Activated CD4-positive, CD25-positive, alpha-beta regulatory T cell treated with anti-CD3 and anti-CD28 coated beads, Interleukin-2, amount 50 U/mL, for 72 hours (primary cell): ENCODE measurements around the gene ACP1.

Experiments used
- DNase-seq: peaks from one replicate; pipeline ENCODE4 v3.0.0; 2021

Gene ACP1

GRCh38 chr2:282371-283263 lies 17.9 kb downstream of the ACP1 start:
- no peak for DNase-seq

- no peak for DNase-seq
Measured at GRCh38 chr2:283996-284794, 19.4 kb downstream of the ACP1 start.

- DNase-seq: no peak
Measured at GRCh38 chr2:284896-285492, 20.2 kb downstream of the ACP1 start.

GRCh38 chr2:285531-285930 lies 20.8 kb downstream of the ACP1 start:
- DNase-seq: no peak

- no peak for DNase-seq
Measured at GRCh38 chr2:286035-286434, 21.3 kb downstream of the ACP1 start.

- DNase-seq: no peak
Measured at GRCh38 chr2:286774-287392, 22.1 kb downstream of the ACP1 start.

GRCh38 chr2:287471-287885 lies 22.7 kb downstream of the ACP1 start:
- no peak for DNase-seq

GRCh38 chr2:287911-288757 lies 23.4 kb downstream of the ACP1 start, which contains the start of gene ALKAL2:
Gene ALKAL2 (minus strand): TSS chr2:288091. CDS start chr2:287835, 256 bp downstream.
- DNase-seq: no peak

GRCh38 chr2:288758-289361 lies 24.1 kb downstream of the ACP1 start:
- no peak for DNase-seq

GRCh38 chr2:289362-290089 lies 24.8 kb downstream of the ACP1 start:
- no peak for DNase-seq

- DNase-seq: no peak
Measured at GRCh38 chr2:290090-290722, 25.5 kb downstream of the ACP1 start.

GRCh38 chr2:295090-295489 lies 30.3 kb downstream of the ACP1 start:
- DNase-seq: no peak

- no peak for DNase-seq
Measured at GRCh38 chr2:296354-296753, 31.6 kb downstream of the ACP1 start.

GRCh38 chr2:305366-305765 lies 40.6 kb downstream of the ACP1 start:
- no peak for DNase-seq

GRCh38 chr2:309148-309953 lies 44.6 kb downstream of the ACP1 start:
- no peak for DNase-seq

GRCh38 chr2:309954-310510 lies 45.3 kb downstream of the ACP1 start:
- no peak for DNase-seq

GRCh38 chr2:310994-311393 lies 46.2 kb downstream of the ACP1 start:
- no peak for DNase-seq

GRCh38 chr2:313991-314390 lies 49.2 kb downstream of the ACP1 start:
- DNase-seq: no peak
